GM19372 (cell line): Measurements from ENCODE around the gene NAV3.

Source experiments
- ATAC-seq: cut with Tn5 transposase; IDR thresholded peaks from one replicate; pipeline ENCODE4 v1.9.1; 2021; ENCODE audit warnings: mild to moderate bottlenecking, low read depth, moderate library complexity; ENCODE audit not compliant: unreplicated experiment

The NAV3 gene

DNA sequence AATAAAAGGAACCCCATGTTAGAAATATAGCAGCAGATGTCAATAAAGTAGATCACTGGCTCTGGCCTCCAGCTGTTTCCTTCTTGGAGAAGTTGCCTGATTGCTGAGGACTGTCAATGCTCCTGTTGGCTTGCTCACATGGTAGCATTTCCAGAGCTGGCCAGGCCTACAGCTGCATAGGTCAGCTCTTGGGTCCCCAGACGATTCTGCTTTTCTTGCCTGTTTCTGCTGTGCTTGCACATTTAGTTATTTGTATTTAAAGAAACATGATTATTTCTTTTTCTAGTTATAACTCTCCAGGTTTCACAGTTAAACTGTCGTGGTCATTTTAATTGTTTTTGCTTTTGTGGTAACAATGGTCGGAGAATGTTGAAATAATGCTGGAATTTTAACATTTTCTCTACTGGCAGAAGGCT lies 7.2 kb downstream of the NAV3 start:
- no peak for ATAC-seq

GRCh38 chr12:77841521-77841920 lies 10.8 kb downstream of the NAV3 start:
- ATAC-seq: no peak

GRCh38 chr12:77842430-77842829 lies 11.7 kb downstream of the NAV3 start:
- ATAC-seq: no peak

GRCh38 chr12:77845831-77846230 lies 15.1 kb downstream of the NAV3 start:
- no peak for ATAC-seq

- peak; percentile 93 for ATAC-seq
Observed at GRCh38 chr12:77847060-77847541, 16.4 kb downstream of the NAV3 start.

GRCh38 chr12:77847680-77848431 lies 17.2 kb downstream of the NAV3 start:
- no peak for ATAC-seq

DNA sequence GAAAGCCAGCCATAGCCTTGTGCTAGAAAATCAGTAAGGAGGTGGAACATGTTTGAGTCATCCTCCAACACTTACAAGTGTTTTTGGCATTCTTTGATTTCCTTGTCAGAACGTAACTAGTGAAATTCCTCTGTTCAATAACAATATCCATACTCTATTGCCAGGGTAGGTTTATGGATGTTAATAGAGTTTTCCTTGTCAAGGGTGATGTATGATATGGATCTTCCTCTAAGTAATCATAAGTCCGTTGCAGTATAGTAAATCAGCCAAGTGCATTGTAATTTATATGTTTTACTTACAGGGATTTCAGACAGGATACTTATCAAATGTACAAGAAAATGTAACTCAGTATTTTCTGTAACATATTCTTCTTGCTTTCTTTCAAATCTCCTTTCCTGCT lies 19.4 kb downstream of the NAV3 start:
- ATAC-seq: no peak

DNA sequence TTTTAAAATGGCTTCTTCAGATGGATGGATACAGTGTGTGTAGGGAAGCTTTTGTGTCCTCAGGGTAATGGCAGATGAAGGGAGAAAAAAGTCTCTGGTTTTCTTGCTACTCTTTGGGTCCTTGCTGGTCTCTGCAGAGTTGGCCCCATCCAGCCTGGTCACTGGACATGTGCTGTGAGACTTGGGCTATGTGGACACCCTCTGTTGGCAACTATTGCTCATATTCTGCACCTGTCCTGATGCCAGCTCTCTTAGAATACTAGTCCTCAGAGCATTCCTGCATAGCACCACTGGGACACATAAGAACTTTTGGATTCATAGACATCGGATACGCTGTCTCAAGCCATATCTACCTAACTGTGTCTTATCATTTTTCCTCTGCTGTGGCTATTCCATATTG lies 20.0 kb downstream of the NAV3 start:
- ATAC-seq: no peak

DNA sequence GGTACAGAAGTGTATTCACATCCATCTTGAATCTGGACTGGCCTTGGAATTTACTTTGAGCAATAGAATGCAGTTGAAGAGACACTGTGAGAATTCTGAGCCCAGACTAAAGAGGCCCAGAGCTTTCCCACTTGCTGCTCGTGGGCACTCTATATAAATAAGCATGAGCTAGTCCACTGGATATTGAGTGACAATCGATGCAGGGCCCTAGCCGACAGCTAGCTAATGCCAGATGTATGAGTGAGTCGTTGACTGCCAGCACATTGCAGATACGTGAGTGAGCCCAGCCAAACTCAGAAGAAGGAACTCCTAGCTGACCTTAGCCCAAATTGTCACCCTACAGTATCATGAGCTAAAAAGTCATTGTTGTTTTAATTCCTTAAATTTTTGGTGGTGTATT lies 24.9 kb downstream of the NAV3 start:
- ATAC-seq: no peak

DNA sequence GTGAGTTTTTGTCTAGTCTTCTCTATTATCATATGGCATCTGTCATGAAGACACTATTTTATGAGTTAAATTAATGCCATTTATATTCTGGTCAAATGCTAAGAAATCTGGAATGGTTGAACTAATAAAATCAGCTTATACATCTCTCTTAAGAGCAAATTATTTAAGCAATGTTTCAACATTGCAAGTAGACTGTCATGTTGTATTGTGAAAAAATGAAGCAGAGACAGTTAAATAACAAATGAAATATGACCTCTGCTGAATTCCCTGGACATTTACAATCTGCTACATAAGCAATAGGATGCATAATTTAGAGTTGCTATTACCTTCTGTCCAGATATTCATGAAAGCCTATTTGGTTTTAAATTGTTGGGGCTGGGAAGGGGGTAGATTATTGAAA lies 30.6 kb downstream of the NAV3 start:
- no peak for ATAC-seq

DNA sequence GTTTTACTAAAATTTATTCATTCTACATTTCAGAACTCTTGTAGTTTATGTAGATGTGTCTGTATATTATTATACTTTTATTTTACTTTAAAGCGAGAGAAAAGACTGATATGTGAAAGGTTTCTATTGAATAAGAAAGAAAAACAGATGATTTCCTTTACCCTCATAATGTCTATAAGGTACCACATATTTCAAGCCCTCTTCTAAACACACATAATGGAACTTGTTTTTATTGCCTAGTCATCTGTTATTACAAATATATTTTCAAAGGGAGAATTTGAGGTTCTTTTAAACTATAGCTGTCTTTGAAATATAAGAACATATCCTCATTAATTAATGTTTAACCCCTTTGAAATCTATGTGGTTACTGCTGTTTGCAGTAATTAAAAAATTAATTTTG lies 34.5 kb downstream of the NAV3 start:
- no peak for ATAC-seq

- no peak for ATAC-seq
Observed at GRCh38 chr12:77878901-77879300, 48.2 kb downstream of the NAV3 start.

GRCh38 chr12:77882709-77883108 lies 52.0 kb downstream of the NAV3 start:
- no peak for ATAC-seq

DNA sequence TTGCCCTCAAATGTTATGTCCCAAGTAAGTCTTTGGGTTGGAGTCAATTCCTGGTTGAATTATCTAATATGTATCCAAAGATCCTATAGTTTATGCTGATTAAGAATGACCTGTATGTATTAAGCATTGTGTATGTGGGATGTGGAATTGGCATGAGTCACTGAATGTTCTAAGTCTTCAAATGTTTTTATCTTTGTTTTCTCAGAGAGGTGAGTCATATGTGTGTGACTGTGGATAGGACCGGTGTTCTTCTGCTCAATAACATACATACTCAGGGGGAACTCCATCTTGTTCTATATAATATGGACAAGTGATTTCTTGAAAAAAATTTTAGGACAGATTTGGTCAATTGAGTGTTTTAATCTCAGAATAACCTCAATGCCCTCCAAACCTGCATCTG lies 57.9 kb downstream of the NAV3 start:
- no peak for ATAC-seq

- ATAC-seq: no peak
Observed at GRCh38 chr12:77891518-77892147, 60.9 kb downstream of the NAV3 start.

DNA sequence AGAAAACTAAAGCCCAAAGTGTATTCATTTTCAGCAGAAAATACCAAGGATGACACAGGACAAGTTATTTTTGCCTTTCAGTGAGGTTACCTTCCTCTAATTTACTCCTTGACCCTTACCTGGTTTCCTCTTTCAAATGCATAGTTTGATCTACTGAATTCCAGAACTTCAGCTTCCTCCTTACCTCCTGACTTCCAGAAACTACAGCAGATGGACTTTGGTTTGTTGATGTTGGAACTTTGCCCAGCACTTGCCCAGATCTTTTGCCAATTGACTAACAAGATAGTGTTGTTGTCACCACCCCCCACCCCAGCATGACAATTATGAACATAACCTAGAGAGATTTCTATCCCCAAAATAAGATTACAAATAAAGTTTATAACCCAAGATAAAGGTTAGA lies 63.2 kb downstream of the NAV3 start:
- ATAC-seq: no peak

GRCh38 chr12:77894556-77894955 lies 63.9 kb downstream of the NAV3 start:
- ATAC-seq: no peak

- ATAC-seq: no peak
Observed at GRCh38 chr12:77895699-77896098, 65.0 kb downstream of the NAV3 start.

GRCh38 chr12:77907936-77908335 lies 77.2 kb downstream of the NAV3 start:
- ATAC-seq: no peak

GRCh38 chr12:77914081-77914488 lies 83.4 kb downstream of the NAV3 start:
- ATAC-seq: no peak

DNA sequence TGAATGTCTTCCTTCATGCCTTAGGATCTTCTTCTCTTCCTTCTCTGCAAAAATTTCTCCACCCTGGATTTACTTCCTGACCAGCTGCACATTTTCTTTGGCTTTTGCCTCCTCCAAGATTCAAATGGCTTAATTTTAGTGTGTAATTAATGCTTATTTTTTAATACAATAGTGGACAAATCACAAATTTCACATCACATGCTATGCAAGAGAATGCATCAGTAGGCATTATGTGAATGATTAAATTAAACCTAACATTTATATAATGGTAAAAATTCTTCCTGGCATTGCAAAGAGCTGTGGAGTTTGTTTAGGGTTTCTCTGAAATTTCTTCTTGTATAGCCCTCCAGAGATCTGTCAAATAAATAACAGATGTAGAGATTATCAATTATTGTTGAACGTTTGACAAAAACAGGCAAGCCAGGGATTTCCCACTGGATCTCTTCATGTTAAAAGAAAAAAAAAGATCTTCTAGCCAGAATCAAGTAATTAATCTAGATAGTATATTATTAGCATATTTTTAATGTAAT lies 84.4 kb downstream of the NAV3 start:
- no peak for ATAC-seq

DNA sequence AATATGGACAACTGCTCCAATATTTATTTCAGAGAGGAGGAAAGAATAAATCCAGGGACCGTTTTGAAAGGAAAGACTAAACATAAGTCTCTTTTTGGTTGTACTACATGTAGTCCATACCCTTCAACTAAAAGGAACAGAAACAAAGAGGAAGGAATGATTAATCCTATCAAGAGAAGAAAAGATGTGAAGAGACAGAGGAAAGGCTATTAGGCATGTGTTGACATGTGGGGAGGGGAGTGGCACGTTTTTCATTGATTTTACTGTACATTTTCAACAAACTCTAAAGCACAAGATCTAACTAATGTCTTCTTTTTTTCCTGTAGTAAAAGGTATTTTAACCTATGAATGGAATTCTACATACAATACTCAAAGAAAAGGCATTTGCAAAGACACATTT lies 85.6 kb downstream of the NAV3 start:
- no peak for ATAC-seq
